GM18517 (cell line): ENCODE results near the gene MS4A10.

Experiments used
- ATAC-seq: cut with Tn5 transposase; IDR thresholded peaks from one replicate; pipeline ENCODE4 v1.9.1; 2021; ENCODE audit warnings: mild to moderate bottlenecking, moderate library complexity; ENCODE audit not compliant: unreplicated experiment

The MS4A10 gene

DNA sequence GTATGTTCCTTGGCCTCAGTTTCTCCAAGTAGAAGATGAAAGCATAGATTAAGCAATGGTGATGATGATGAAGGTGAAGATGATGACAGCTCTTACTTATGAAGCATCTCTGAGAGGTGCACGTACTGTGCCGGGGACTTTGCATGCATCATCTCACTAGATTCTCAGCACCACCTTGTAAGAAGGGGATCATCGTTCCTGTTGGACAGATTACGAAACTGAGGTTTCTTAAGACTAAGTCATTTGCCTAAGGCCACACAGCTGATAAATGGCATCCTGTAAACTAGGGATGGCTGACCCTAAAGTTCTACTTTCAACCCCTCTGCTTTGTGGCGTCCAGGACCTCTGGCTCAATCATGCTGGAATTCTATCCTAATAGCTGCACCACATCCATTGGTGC lies 19.8 kb upstream of the MS4A10 start:
- ATAC-seq, result peak; percentile 8

DNA sequence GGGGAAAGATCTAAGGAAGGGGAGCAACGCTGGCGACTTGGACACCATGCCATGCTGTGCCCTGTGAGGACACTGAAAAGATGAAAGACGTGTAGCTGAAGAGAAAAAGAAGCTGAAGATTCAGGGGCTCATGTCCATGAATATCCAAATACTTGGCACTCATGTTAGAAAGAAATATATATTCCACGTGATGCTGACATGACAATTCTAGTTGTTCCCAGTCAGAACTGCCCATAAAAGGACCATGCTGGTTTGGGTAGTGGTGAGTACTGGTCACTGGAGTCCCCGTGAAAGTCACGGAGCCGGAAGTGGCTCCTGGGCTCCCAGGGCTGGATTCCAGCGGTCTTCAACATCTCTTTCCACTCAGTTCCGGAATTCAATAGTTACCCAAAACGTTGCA lies 18.6 kb upstream of the MS4A10 start:
- ATAC-seq, result no peak

DNA sequence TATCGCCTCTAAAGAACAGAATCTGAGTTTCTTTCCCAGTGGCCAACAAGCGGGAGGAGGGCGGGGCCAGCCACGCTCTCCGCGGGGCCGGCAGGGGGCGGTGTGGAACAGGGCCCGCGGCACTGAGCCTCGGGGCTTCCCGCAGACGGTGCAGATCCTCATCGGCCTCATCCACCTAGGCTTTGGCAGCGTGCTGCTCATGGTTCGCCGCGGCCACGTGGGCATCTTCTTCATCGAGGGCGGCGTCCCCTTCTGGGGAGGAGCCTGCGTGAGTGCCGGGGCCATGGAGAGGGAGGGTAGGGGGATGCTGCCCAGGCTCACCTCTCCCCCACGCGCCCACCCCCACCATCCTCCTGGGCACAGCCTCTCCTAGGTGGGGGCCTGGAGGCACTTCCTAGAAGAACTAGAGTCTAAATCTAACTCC lies 17.7 kb upstream of the MS4A10 start:
- no peak for ATAC-seq

DNA sequence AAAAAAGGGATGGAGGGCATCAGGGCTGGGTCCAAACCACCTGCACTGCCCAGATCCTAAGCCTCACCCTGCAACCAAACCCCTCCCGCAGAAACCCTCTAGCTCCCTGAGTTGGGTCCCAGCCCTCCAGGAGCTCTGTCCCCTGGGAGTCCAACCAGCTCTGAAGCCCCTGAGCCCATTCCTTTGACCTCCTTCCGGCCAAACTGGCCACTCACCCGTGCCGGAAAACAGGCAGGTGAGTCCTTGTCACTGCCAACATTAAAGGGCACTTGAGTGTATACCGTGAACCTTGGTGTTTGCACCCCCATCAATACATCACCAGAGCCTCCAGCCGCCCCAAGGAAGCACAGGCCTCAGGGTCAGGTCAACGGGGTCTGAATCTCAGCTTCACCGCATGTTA lies 16.9 kb upstream of the MS4A10 start:
- no peak for ATAC-seq

DNA sequence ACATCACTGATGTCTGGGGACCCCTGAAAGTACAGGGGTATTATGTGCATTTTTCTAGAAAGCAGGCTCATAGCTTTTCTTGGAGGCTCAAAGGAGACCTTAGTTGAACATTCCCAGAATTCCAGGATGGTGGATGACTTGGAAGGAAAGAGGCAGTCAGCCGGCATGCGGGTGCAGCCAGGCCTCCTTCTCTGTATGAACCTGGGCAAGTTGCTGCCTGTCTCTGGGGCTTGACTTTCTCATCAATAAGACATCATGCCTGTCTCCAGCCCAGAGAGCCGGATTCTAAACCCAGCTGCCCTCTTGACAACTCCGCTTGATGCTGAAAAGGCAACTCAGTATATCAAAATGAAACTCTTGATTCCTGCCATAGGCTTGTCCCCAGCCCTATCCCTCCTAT lies 15.9 kb upstream of the MS4A10 start:
- no peak for ATAC-seq

DNA sequence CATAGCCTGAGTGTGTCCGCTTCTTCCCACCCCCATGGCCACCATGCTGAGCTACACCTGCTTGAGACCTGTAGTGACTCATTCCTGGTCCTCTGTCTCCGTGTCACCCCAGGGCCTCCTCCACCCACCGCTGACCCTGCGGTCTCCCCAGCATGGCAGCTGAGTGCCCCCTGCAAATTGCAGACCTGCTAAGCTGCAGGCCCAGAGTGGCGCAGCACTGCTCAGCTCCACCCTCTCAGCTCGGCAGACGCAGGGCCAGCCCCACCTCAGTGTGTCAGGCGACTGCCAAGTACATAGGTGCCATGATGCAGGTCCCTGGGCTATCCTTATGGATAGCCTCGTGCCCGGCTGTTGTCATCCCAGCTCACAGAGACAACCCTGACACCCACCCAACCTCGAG lies 15.3 kb upstream of the MS4A10 start:
- ATAC-seq, result no peak

DNA sequence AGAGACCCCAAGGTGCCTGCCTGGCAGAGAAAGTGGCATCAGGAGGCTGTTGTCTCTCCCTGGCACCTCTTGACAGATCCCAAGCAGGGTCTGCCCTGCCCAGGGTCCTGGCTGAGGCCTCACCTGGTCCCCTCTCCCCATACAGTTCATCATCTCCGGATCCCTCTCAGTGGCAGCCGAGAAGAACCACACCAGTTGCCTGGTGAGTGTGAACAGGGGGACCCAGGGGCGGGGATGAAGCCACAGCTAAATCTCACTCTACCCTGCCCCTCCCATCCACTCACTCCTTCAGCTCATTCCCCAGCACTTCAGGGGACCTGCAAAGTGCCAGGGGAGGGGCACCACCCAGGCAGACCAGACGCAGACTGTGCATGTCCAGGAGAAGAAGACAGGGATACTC lies 14.0 kb upstream of the MS4A10 start:
- no peak for ATAC-seq

DNA sequence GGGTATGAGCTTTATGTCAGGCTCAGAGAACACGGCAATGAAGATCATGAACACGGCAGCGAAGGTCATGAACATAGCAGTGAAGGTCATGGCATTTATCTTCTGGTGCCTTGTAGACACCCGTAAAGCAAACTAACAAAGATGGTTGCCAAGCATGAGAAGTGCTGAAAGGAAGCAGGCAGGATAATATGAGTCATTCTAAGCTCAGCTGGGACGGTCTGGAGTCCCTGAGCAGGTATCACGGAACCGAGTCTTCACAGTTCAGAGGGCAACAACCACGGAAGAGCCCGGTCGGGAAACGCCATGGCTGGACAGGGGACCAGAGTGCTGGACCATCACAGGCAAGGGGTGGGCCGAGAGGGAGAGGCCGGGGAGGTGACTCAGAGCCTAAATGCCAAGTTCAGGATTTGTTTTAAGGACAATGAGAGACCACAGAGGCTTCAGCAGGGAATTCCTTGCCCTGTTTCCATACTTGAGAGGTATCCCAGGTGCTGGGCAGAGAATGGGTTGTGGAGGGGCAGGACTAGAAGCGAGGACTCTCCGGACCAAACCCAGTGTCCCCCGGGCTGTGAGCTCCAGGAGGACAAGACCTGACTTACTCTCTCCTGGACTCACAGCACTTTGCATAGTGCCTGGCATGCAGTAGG lies 13.1 kb upstream of the MS4A10 start:
- no peak for ATAC-seq

DNA sequence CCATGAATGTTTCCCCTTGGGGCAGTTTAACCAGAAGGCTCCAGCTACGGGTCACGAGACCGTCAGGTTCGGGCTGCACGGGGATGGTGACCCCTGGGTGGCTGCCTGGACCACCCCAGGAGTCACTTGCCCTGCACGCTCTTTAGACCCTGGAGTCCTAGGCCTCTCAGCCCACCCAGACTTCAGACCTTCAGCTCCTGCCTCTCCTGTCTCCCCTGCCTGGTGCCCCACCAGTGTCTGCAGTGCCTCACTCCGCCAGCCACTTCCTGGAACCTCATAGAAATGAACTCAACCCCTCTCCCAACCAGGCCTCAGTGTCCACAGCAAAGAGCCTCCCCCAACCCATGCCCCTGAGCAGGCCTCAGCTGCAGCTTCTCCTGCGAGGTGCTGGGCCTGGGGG lies 12.5 kb upstream of the MS4A10 start:
- no peak for ATAC-seq

DNA sequence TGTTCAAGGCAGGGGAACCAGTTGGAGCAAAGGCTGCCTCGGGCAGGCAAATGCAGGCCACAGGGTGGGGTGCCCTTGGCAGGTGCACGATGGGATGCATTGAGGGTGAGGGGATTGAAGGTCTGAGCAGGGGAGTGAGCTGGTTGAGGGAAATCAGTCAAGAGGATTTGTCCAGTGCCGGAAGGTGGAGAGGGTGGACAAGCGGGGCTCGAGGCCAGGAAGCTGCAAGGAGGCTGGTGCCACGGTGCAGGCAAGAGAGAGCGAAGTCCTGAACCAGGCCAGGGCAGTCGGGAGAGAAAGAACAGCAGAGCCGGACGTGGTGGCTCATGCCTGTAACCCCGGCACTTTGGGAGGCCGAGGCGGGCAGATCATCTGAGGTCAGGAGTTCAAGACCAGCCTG lies 10.4 kb upstream of the MS4A10 start:
- ATAC-seq, result no peak

DNA sequence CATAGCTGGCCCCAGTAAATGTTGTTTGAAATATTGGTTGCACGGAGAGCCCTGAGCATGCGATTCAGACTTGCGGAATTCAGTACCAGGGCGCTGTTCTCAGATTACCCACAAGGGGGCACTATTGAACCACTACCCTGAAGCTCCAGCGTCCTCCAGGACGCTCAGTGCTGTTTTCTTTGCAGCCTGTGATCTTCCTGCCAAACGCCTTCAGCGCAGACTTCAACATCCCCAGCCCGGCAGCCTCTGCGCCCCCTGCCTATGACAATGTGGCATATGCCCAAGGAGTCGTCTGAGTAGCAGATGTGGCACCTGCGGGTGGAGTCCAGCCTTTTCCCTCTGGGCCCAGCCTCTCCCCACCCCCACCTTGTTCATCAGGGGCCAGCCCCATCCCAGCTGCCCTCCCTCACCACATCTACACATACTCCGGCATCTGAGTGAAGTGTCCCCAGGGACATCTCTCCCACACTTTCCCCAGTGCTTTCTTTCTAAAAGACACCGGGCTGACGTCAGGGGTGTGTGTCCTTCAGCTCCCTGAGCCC lies 9.6 kb upstream of the MS4A10 start:
- ATAC-seq, result peak; percentile 83

DNA sequence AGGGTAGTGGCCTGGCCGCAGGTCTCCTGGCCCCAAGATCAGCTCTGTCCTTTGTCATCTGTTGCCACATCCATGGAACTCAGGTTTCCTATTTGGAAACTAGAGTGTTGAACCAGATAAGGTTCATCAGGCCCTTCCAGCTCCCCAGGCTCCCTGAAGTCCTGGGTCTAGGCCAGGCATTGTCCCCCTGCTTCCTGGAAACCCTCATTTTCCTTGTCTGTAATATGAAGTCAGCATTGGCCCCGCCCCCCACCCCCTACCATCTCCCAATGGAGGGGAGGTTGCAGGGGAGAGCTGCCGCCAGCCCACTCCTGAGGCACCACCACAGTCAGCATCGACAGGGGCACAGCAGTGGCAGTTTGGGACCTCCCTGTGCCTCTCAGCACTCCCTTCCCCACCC lies 9.0 kb upstream of the MS4A10 start:
- no peak for ATAC-seq

DNA sequence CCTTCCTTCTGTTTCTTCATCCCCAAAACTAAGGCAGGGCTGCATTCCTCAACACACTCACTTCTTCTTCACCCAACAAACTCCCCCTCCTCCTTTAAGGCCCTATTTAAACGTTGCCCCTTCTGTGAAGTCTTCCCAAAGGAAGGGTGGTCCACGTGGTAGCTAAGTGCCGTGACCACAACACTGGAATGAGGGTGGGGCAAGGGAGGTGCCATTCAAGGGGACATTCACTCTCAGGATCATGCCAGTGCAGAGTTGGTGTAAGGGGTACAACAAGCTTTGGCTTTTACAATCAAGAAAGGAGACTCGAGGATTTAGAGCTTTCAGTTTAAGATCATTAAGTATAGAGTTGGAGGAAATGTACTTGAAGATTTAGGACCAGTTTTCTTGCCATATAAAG lies 8.0 kb upstream of the MS4A10 start:
- no peak for ATAC-seq

DNA sequence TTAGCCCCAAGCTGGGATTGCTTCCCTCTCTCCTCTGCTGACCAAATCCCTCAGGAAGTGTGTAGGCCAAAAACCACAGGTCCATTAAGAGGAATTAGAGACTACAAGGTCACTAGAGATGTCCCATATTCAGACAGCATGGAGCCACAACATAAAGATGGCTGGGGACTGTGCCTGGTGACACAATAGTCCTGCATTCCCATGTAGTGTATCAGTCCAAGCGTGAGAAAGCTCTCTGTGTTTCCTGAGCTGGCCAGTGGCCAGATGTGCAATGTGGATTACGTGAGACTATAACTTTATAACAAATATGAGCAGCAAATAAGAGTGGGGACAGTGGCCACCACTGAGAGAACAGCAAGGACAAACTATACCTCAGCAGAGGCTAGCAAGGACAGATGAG lies 7.6 kb upstream of the MS4A10 start:
- no peak for ATAC-seq

DNA sequence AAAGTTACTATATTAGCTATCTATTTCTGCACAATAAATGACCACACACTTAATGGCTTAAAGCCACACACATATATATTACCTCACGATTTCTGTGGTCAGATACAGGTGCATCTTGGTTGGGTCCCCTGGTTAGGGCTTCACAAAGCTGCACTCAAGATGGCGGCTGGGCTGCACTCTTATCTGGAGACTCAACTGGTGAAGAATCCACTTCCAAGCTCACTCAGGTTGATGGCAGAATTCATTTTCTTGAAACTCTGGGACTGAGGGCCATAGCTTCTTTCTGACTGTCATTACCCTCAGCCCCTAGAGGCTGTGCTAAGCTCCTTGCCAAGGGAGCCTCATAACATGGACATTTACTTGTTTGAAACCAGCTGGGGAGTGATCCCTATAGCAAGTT lies 5.1 kb upstream of the MS4A10 start:
- no peak for ATAC-seq

DNA sequence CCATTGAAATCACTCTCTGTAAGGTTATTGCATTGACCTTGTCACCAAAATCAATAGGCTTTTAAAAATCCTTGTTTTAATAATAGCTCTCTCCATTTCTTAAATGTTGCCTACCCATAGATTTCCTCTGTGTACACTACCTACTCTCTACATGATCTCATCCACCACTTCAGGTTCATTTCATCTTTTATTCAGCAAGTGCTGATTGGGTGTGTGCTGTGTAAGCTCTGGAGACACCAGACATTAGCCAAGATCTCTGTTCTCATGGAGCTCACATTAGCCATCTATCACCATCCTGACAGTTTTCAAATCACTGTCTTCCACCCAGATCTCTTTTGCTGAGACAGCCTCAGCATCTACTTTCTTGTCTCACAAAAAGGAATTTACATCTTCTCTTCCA lies 4.4 kb upstream of the MS4A10 start:
- no peak for ATAC-seq

DNA sequence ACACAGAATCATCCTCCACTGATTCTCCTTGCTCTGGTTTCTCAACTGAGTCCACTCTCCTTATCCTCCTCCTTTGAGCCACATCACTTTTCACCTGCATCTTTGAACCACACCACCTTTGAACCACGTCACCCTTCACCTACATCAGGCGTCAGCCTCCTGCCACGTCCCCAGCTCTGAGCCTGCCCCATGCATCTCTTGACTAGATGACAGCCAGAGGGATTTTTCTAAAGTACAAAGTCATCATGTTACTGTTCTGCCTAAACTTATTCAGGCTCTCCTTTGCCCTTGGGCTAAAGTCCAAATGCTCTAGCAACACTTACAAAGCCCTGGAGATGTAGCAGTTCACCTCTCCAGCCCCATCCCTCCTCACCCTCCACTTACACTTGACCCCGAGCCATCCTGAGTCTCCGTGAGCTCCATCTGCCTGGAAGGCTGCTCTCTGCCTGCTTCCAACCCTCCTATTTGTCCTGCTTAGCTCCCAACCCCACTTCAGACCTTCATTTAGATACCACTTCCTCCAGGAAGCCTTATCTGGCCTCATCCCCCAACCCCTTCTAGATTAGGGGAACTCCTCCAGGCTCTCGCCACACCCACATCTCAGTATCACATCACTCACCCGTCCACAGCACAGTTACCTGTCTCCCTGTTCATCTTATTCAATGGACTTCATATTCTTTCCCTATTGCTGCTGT lies 3.7 kb upstream of the MS4A10 start:
- no peak for ATAC-seq

DNA sequence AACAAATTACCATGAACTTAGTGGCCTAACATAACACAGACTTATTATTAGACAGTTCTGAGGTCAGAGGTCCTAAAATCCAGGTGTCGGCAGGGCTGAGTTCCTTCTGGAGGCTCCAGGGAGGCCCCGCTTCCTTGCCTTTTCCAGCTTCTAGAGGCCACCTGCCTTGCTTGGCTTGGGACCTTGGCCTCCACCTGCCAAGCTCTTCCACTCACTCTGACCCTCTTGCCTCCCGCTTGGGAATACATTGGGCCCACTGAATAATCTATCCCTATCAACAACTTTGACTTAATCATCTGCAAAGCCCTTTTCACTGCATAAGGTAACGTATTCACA lies 3.2 kb upstream of the MS4A10 start:
- ATAC-seq, result no peak

DNA sequence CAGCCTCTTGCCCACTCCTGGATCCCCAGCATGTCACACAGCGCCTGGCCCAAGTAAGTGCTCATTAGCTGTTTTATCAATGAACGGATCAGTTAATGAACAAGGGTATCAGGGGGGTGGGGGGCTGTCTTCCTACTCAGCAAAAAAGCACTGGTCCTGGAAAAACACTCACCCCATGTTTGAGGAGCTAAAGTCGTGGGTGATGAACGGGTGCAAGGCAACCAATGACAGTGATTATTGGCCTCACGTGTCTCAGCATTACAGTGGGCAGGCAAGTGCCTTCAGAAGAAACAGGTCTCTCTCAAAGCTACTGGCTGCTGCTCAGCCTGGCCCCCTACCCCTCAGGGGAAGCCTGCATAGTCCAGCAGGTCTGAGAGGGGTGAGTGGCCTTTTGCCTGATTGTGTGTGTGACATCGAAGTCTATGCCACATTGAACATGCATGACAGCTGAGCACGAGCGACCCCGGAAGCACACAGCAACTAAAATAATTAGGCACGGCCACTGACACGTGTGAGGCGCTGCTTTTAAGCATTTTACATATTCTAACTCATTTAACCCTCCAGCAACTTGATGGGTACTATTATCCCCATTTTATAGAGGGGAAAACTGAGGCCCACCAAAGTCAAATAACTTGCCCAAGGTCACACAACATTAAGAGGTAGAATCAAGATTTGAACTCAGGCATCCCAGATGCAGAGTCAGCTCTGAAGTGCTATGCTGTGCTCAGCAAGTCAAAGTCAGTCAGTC lies 2.6 kb upstream of the MS4A10 start:
- ATAC-seq, result no peak

DNA sequence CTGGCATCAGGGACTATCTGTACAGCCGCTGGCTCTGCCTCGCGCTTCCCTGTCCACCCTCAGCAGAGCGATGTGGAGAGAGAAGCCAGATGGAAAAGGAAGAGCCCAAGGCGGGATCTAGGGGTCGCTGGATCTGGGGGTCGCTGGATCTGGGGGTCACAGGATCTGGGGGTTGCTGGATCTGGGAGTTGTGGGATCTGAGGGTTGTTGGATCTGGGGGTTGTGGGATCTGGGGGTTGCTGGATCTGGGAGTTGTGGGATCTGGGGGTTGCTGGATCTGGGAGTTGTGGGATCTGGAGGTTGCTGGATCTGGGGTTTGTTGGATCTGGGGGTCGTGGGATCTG lies 2.0 kb upstream of the MS4A10 start:
- no peak for ATAC-seq

DNA sequence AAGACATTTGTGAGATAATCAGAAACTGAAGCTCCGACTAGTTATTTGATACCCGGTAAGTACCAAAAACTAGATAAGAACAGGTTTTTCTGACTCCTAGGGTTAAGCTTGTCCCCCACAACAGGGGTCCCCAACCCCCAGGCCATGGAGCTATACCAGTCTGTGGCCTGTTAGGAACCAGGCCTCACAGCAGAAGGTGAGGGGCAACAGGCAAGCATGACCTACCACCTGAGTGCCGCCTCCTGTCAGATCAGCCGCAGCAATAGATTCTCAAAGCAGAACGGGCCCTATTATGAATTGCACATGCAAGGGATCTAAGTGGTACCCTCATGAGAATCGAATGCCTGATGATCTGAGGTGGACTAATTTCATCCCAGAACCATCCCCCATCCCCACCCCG lies 1.2 kb upstream of the MS4A10 start:
- no peak for ATAC-seq

DNA sequence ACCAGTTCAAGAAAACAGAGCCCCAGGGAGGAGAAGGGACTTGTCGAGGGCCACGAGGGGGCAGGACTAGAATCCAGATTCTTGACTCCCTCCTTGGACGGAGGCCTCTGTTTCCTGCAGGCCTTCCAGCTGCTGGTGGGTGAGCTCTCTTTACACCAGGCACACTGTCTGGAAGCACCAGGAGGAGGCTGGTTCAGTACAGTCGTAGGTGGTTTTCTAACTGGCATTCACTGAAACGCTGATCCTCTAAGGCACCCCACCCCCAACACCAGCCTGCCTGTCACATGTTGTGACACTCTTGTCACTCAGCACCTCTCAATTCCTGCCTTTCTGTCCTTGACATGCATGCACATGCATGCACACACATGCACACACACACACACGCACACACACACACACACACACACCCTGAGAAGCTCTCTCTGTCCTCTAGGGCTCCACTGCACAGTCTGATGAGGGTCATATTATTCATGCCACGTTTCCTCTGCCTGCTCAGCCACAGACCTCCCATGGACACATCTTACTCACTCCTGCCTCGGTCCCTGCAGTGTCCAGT lies 751 bp downstream of the MS4A10 start:
- ATAC-seq, result no peak
